ENCODE measurements around the gene PCGF1.
"Not testable (repeated sequence)": the region's sequence is repeated elsewhere in the genome, so short reads cannot be mapped to it uniquely, and the experiment has no call there.

The PCGF1 gene

GRCh38 chr2:74499267-74499939 lies 8.1 kb downstream of the PCGF1 start, which contains the start of gene LBX2:
LBX2 (minus strand) TSS chr2:74499603; CDS start chr2:74499537, 66 bp downstream.
- DNase-seq (ENCODE audit: low read depth in 2 of 2), result no peak

DNA sequence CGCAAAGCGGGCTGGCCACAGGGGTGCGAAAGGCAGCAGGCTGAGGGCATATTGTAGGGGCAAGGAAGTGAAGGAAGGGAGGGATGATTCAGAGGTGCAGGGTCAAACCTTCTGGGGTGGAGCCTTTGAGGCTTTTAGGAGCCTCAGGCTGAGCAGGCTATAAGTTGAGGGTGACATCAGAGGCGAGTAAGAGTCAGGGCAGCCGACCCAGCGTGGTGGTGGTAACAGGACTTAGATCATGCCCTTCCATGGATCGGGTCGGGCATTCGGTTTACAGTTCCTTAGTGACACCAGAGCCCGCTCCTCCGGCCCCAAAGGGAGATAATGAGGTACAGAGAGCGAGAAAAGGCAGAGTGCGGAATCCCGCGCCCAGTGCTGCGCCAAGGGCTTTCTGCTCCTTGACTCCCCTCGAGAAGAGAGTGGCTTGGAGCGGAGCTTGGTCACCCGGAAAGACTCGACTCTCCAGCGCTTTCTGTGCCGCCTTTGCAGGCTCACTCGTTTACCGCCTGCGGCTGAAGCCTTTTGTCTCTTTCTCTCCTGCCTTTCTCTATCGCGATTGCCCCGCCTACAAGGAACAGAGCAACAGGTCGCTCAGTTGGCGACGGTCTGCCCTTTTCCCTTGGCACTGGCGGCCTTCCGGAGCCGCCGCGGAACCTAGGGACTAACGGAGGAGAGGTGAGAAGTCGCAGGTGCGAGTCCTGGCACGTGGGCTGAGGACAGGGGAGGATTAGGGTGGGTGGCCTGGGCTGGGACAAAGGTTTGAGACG lies 8.8 kb downstream of the PCGF1 start:
- no peak for DNase-seq (ENCODE audit: low read depth in 2 of 2)

GRCh38 chr2:74497777-74498499 lies 9.6 kb downstream of the PCGF1 start:
- no peak for DNase-seq (ENCODE audit: low read depth in 2 of 2)

DNA sequence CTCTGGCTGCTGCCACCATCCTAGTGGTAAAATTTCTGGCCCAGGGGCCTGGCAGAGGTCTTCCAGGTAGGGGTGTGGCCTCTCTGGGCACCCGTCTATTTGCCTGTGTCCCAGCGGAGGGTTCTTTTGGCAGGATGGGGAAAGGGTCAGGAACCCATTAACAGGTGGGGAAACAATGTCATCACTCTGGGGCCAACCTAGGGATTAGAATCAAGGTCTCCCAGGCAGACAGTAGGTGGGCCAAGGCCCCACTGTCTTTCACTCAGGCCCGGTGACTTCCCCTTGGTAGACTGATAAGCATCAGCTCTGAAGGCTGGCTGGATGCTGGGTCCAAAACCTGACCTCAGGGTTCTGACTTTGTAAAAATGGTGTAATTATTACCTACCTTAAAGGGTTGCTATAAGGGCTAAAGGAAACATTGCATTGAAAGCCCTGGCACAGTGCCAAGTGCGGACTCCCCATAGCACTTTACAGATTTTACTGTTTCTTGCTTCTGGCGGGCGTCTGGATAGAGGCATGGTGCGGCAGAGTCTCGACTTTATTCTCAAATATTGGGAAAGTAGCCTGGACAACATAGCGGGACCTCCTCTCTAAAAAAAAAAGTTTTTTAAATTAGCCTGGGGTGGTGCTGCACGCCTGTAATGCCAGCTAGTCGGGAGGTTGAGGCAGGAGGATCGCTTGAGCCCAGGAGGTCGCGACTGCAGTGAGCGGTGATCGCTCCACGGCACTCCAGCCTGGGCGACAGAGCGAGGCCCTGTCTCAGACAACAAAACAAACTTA lies 10.3 kb downstream of the PCGF1 start:
- no peak for DNase-seq (ENCODE audit: low read depth in 2 of 2)

GRCh38 chr2:74495440-74495839 lies 12.1 kb downstream of the PCGF1 start:
- DNase-seq (ENCODE audit: low read depth in 2 of 2), result no peak

DNA sequence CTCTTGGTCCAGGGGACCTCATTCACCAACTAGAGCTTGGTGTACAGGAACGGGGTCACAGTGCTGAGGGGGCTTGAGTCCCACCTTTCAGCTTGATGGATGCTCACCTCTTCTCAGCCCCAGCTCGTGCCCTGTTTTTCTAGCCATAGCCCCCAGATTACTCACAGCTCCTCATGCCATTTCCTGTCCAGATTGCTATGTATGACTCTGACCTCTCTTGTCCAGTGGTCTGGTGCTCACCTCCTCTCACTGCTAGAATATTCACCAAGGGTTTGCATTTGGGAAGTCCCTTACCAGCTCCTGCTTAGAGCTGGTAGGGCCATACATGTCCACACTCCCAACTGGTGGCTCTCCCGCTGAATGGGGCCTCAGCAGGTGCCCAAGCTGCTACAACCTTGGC lies 13.9 kb downstream of the PCGF1 start:
- no peak for DNase-seq (ENCODE audit: low read depth in 2 of 2)

DNA sequence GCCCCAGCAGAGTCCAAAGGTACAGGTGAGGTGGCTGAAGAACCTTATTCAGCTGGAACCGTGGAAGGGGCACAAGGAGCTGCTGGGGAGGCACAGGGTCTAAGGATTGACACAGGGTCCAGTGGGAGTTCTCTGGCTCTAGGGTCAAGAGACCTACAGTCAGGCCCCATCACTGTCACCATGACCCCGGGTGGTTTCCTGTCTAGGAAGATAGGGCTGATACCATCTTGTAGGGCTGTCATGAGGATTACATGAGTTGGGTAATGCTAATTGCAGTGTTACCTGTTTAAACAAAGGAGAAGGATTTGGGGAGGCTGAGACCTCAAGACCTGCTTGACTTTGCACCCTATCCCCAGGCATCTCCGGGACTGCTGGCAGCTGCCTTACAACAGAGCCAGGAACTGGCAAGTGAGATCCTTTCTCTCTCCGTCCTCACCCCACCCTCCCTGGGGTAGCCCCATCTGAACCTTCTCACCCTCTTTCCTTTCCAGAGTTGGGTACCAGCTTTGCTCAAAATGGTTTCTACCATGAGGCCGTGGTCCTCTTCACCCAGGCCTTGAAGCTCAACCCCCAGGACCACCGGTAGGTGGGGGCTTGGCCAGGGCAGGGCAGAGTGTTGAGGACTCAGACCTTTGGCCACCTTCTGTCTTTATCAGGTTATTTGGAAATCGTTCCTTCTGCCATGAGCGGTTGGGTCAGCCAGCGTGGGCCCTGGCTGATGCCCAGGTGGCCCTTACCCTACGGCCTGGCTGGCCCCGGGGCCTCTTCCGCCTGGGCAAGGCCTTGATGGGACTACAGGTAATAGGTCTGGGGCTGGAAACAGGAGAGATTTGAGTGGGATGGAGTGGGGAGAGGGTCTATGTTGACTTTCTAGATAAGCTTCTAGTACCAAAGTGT lies 15.6 kb downstream of the PCGF1 start:
- no peak for DNase-seq (ENCODE audit: low read depth in 2 of 2)

DNA sequence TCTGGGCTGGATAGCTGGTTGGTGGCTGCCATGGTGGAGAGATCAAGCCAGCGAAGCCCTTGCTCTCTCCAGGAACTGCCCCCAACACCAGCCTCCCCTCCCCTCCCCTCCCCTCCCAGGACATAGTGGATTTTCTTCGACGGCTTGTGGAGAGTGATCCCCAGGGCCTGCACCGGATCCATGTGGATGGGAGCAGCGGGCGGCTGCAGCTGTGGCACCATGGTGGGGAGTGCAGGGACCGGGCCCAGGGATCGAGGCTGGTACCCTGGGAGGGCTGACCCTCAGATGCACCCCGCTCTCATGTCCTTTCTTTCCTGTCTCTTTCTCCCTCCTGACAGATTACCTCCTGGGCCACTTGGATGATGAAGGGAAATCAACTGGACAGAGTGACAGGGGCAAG lies 17.6 kb downstream of the PCGF1 start:
- no peak for DNase-seq (ENCODE audit: low read depth in 2 of 2)

GRCh38 chr2:74488643-74489481 lies 18.6 kb downstream of the PCGF1 start:
- DNase-seq (ENCODE audit: low read depth in 2 of 2), result no peak

DNA sequence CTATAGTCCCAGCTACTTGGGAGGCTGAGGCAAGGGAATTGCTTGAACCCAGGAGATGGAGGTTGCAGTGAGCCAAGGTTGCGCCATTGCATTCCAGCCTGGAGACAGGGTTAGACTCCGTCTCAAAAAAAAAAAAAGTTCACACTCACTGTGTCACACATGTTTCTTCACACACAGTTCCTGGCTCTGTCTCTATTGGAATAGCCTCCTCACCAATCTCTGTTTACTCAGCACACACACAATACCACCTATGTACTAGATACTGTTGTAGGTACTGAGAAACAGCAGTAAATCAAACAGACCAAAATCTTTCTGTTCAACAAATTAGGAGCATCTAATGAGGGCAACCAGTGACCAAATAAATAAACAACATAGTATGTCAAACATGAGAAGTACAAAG lies 21.4 kb downstream of the PCGF1 start:
- no peak for DNase-seq (ENCODE audit: low read depth in 2 of 2)

DNA sequence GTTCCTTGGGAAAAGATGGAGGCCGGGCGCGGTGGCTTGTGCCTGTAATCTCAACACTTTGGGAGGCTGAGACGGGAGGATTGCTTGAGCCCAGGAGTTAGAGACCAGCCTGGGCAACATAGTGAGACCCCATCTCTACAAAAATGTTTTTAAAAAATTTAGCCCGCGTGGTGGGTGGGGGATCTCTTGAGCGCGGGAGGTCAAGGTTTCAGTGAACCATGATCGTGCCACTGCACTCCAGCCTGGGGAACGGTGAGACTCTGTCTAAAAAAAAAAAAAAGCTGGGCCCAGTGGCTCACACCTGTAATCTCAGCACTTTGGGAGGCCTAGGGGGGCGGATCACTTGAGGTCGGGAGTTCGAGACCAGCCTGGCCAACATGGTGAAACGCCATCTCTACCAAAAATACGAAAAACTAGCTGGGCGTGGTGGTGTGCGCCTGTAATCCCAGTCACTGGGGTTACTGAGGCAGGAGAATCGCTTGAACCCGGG lies 23.8 kb downstream of the PCGF1 start:
- DNase-seq (ENCODE audit: low read depth in 2 of 2), result not testable (repeated sequence)

GRCh38 chr2:74482801-74483674 lies 24.5 kb downstream of the PCGF1 start, which contains the start of the genes CCDC142 and TTC31:
CCDC142 (minus strand) TSS chr2:74482998; CDS start chr2:74482837, 161 bp downstream.
TTC31 (plus strand) TSS chr2:74483081; CDS start chr2:74483096, 15 bp downstream.
- DNase-seq (ENCODE audit: low read depth in 2 of 2), result peak; percentile 86 to 87

- DNase-seq (ENCODE audit: low read depth in 2 of 2), result peak; percentile 41 to 49
Observed at GRCh38 chr2:74481961-74482800, 25.3 kb downstream of the PCGF1 start.

- DNase-seq (ENCODE audit: low read depth in 2 of 2), result no peak
Observed at GRCh38 chr2:74481431-74481830, 26.1 kb downstream of the PCGF1 start.

- no peak for DNase-seq (ENCODE audit: low read depth in 2 of 2)
Observed at GRCh38 chr2:74474899-74475298, 32.6 kb downstream of the PCGF1 start.

GRCh38 chr2:74474481-74474880 lies 33.0 kb downstream of the PCGF1 start:
- no peak for DNase-seq (ENCODE audit: low read depth in 2 of 2)

GRCh38 chr2:74472945-74473258 lies 34.6 kb downstream of the PCGF1 start:
- no peak for DNase-seq (ENCODE audit: low read depth in 2 of 2)
